DND-41 (cell line): ENCODE results near the gene TFEB.

Experiments
- CTCF ChIP-seq: IDR thresholded peaks from 2 replicates; pipeline ENCODE4 v1.5.1; 2012; ENCODE audit warnings: borderline replicate concordance, low read length, moderate library complexity, mild to moderate bottlenecking; ENCODE audit not compliant: poor library complexity, severe bottlenecking; ENCODE audit errors: extremely low read depth
- EZH2 ChIP-seq: IDR thresholded peaks from 3 replicates; pipeline ENCODE4 v1.6.1; 2012; ENCODE audit warnings: borderline replicate concordance, low read depth, mild to moderate bottlenecking, moderate library complexity, low read length, inconsistent platforms; ENCODE audit not compliant: severe bottlenecking

GRCh38 chr6:41657131-41658094 lies 78.0 kb downstream of the TFEB start:
- TF ChIP-seq CTCF: no peak
- no peak for TF ChIP-seq EZH2
